ACC112 (cell line): Measurements from ENCODE around the gene TMBIM1.
"Not testable (repeated sequence)": the region's sequence is repeated elsewhere in the genome, so short reads cannot be mapped to it uniquely, and the experiment has no call there.

Experiments used
- H2AFZ ChIP-seq: fragments of 200-600 bp; sonication (generic); one replicate; pipeline ENCODE4 v1.6.0; 2017; ENCODE audit warnings: antibody characterized with exemption, low read length; ENCODE audit not compliant: unreplicated experiment
- H3K27ac ChIP-seq: fragments of 200-600 bp; sonication (generic); 2 replicates; pipeline ENCODE4 v1.5.1; 2014; ENCODE audit warnings: low read depth, mild to moderate bottlenecking, antibody characterized with exemption, low read length, moderate library complexity
- H3K27me3 ChIP-seq: fragments of 200-600 bp; sonication (generic); 2 replicates; pipeline ENCODE4 v1.6.1; 2014; ENCODE audit warnings: mild to moderate bottlenecking, antibody characterized with exemption, low read length, moderate library complexity, mixed read lengths; ENCODE audit not compliant: insufficient read depth
- H3K36me3 ChIP-seq: fragments of 200-600 bp; sonication (generic); 2 replicates; pipeline ENCODE4 v1.6.1; 2016; ENCODE audit warnings: mild to moderate bottlenecking, antibody characterized with exemption, low read length, moderate library complexity, mixed read lengths; ENCODE audit not compliant: insufficient read depth
- H3K4me1 ChIP-seq: fragments of 200-600 bp; sonication (generic); one replicate; pipeline ENCODE4 v1.6.1; 2016; ENCODE audit warnings: low read length, mixed read lengths; ENCODE audit not compliant: insufficient read depth, unreplicated experiment, control insufficient read depth
- H3K4me3 ChIP-seq: fragments of 200-600 bp; sonication (generic); 2 replicates; pipeline ENCODE4 v1.5.1; 2014; ENCODE audit warnings: mild to moderate bottlenecking, low read depth, low read length
- H3K79me2 ChIP-seq: fragments of 200-600 bp; sonication (generic); one replicate; pipeline ENCODE4 v1.6.0; 2016; ENCODE audit warnings: low read length; ENCODE audit not compliant: control insufficient read depth, unreplicated experiment, insufficient read depth

TMBIM1 gene

GRCh38 chr2:218317303-218317630 is 25.0 kb upstream of the TMBIM1 start:
- Histone ChIP-seq H3K36me3 (no peaks in the 10 kb centered on the region), H3K4me3 (no peak overlapping the region), H3K4me1 (no peaks in the 10 kb centered on the region), H3K79me2 (no peaks in the 10 kb centered on the region), H3K27ac (no peak overlapping the region), H2AFZ (no peak overlapping the region), H3K27me3 (no peaks in the 10 kb centered on the region)

- Histone ChIP-seq H3K36me3 (no peaks in the 10 kb centered on the region), H3K27me3 (no peaks in the 10 kb centered on the region), H3K4me3 (no peak overlapping the region), H3K4me1 (no peaks in the 10 kb centered on the region), H2AFZ (no peak overlapping the region), H3K27ac (no peak overlapping the region), H3K79me2 (no peaks in the 10 kb centered on the region)
These were observed 23.1 kb upstream of the TMBIM1 start for GRCh38 chr2:218315397-218315796.

- H2AFZ ChIP-seq, H3K4me1 ChIP-seq, H3K27ac ChIP-seq, H3K27me3 ChIP-seq, H3K4me3 ChIP-seq, H3K36me3 ChIP-seq, H3K79me2 ChIP-seq: not testable (repeated sequence)
These were observed 22.5 kb upstream of the TMBIM1 start for GRCh38 chr2:218314764-218315163.

GRCh38 chr2:218313356-218313755 is 21.1 kb upstream of the TMBIM1 start:
- Histone ChIP-seq H2AFZ (no peak overlapping the region), H3K4me3 (no peak overlapping the region), H3K4me1 (no peaks in the 10 kb centered on the region), H3K27me3 (no peaks in the 10 kb centered on the region), H3K27ac (no peak overlapping the region), H3K79me2 (no peaks in the 10 kb centered on the region), H3K36me3 (no peaks in the 10 kb centered on the region)

- no peaks in the 10 kb centered on the region for H3K36me3 ChIP-seq
- H3K4me3 ChIP-seq = no peak overlapping the region
- no peak overlapping the region for H3K27ac ChIP-seq
- no peaks in the 10 kb centered on the region for H3K79me2 ChIP-seq
- no peaks in the 10 kb centered on the region for H3K4me1 ChIP-seq
- H3K27me3 ChIP-seq = no peaks in the 10 kb centered on the region
- no peak overlapping the region for H2AFZ ChIP-seq
These were observed 20.0 kb upstream of the TMBIM1 start for GRCh38 chr2:218312267-218312756.

GRCh38 chr2:218311541-218312266 is 19.4 kb upstream of the TMBIM1 start:
- not testable (repeated sequence) for H2AFZ ChIP-seq, H3K36me3 ChIP-seq, H3K79me2 ChIP-seq, H3K4me3 ChIP-seq, H3K27me3 ChIP-seq, H3K4me1 ChIP-seq, H3K27ac ChIP-seq

- H3K4me1 ChIP-seq = no peaks in the 10 kb centered on the region
- no peaks in the 10 kb centered on the region for H3K36me3 ChIP-seq
- no peak overlapping the region for H2AFZ ChIP-seq
- no peak overlapping the region for H3K4me3 ChIP-seq
- no peaks in the 10 kb centered on the region for H3K79me2 ChIP-seq
- no peak overlapping the region for H3K27ac ChIP-seq
- H3K27me3 ChIP-seq = no peaks in the 10 kb centered on the region
These were observed 18.7 kb upstream of the TMBIM1 start for GRCh38 chr2:218310853-218311540.

- H3K36me3 ChIP-seq = no peaks in the 10 kb centered on the region
- no peak overlapping the region for H3K27ac ChIP-seq
- H3K4me1 ChIP-seq = no peaks in the 10 kb centered on the region
- H2AFZ ChIP-seq = no peak overlapping the region
- no peaks in the 10 kb centered on the region for H3K27me3 ChIP-seq
- H3K4me3 ChIP-seq = no peak overlapping the region
- no peaks in the 10 kb centered on the region for H3K79me2 ChIP-seq
These were observed 15.2 kb upstream of the TMBIM1 start for GRCh38 chr2:218307415-218308090.

GRCh38 chr2:218306184-218306920 is 14.0 kb upstream of the TMBIM1 start:
- H3K36me3 ChIP-seq = no peaks in the 10 kb centered on the region
- H3K27me3 ChIP-seq = no peaks in the 10 kb centered on the region
- no peak overlapping the region for H3K27ac ChIP-seq
- H3K4me3 ChIP-seq = no peak overlapping the region
- H2AFZ ChIP-seq = no peak overlapping the region
- H3K4me1 ChIP-seq = no peaks in the 10 kb centered on the region
- H3K79me2 ChIP-seq = no peaks in the 10 kb centered on the region

- Histone ChIP-seq H3K4me3 (no peak overlapping the region), H3K79me2 (no peaks in the 10 kb centered on the region), H2AFZ (no peak overlapping the region), H3K36me3 (no peaks in the 10 kb centered on the region), H3K27me3 (no peaks in the 10 kb centered on the region), H3K4me1 (no peaks in the 10 kb centered on the region), H3K27ac (no peak overlapping the region)
These were observed 13.1 kb upstream of the TMBIM1 start for GRCh38 chr2:218305383-218305782.
